ENCODE measurements around the gene SP140L.

DNA sequence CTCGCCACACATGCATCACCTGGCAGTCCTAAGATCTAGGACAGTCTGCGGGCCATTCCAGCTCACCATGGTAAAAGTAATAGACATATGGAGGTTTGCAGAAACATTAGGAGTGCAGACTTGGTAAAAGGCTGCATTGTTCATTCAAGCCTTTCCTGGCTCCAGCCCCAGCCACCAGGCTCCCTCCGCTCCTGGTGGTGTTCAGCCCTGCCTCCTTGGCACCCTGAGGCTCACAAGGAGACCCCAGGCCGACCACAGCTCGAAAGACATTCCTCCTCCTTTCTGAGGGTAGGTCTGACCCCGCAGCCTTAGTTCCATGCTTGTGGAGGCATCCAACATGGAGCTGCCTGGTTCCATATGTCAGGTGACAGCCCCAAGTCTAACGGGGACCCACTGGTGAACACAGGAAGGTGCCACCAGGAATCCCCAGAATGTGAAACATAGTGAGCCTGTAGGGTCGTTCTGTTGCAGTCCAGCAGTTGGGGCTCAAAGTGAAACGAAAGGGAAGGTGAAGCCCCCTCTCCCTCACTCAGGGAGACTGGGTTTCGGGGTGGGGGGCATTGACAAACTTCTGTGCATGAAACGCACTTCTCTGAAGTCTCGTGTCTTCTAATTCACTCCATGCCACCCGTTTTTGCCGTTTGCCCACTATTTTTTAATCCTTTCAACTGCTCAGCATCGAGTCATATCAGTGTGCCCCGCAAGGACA is 84.0 kb downstream of the SP140L start:
- TF ChIP-seq RAD21 (IDR thresholded peaks at IDR 0.05; ENCODE audit: insufficient read depth, low read depth, low read length) = no peak
- TF ChIP-seq CREM (IDR thresholded peaks at IDR 0.05; ENCODE audit: low read depth) = no peak
- TF ChIP-seq JUND (IDR thresholded peaks at IDR 0.05; ENCODE audit: low read depth, low read length) = no peak
- no peak for TF ChIP-seq GABPA (IDR thresholded peaks at IDR 0.05; ENCODE audit: low read depth)
- TF ChIP-seq, protein P1, sequence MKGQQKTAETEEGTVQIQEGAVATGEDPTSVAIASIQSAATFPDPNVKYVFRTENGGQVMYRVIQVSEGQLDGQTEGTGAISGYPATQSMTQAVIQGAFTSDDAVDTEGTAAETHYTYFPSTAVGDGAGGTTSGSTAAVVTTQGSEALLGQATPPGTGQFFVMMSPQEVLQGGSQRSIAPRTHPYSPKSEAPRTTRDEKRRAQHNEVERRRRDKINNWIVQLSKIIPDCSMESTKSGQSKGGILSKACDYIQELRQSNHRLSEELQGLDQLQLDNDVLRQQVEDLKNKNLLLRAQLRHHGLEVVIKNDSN (IDR thresholded peaks at IDR 0.05; ENCODE audit: borderline replicate concordance, extremely low read length, insufficient read depth, low read depth, low read length) = no peak
- TF ChIP-seq NR2C2 (IDR thresholded peaks at IDR 0.05; ENCODE audit: borderline replicate concordance, control insufficient read depth, insufficient read length, low read depth) = no peak
- no peak for TF ChIP-seq ZNF622 (IDR thresholded peaks at IDR 0.05)
- no peak for TF ChIP-seq CTCF (IDR thresholded peaks at IDR 0.05 in 2 of 3, conservative IDR thresholded peaks at IDR 0.05 in 1 of 3; ENCODE audit: control insufficient read depth in 2 of 3, extremely low read depth in 1 of 3, insufficient read depth in 1 of 3, low read depth in 3 of 3, low read length in 3 of 3)

Measured in GM12878 (cell line).